Suppressor macrophage treated with lipopolysaccharide for 4 hours (primary cell): ENCODE measurements around the gene TOR1B.
"Not testable (repeated sequence)": the region's sequence is repeated elsewhere in the genome, so short reads cannot be mapped to it uniquely, and the experiment has no call there.

Source experiments
- DNase-seq: peaks from one replicate; pipeline ENCODE4 v3.0.0-alpha.2; 2020

Gene TOR1B

GRCh38 chr9:129776938-129777768, 25.8 kb upstream of the TOR1B start:
- DNase-seq: peak; percentile 100

DNA sequence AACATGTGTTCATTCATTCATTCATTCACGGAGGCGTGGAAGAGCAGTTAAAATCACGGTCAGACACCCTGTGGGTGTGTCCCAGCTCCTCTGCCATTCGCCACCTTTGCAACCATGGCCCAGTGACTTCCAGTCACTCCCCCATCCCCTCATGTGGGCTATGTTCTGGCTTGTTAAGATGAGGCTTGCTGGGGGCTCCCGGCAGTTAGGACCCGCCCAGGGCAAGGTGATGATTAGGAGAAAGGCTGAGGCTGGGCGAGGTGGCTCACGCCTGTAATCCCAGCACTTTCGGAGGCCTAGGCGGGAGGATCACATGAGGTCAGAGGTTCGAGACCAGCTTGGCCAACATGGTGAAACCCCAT, 25.2 kb upstream of the TOR1B start:
- no peak for DNase-seq

DNA sequence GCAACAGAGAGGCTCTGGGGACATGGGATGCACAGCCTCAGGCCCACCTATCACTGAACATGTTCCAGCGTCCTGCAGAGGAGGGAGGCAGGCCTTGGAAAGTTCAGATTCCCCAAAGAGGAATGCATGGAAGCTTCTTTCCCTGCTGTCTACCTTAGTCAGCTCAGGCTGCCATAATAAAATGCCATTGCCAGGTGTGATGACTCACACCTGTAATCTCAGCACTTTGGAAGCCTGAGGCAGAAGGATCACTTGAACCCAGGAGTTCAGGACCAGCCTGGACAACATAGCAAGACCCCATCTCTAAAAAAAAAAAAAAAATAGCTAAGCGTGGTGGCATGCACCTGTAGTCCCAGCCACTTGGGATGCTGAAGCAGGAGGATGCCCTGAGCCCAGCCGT, 24.5 kb upstream of the TOR1B start:
- DNase-seq: no peak

DNA sequence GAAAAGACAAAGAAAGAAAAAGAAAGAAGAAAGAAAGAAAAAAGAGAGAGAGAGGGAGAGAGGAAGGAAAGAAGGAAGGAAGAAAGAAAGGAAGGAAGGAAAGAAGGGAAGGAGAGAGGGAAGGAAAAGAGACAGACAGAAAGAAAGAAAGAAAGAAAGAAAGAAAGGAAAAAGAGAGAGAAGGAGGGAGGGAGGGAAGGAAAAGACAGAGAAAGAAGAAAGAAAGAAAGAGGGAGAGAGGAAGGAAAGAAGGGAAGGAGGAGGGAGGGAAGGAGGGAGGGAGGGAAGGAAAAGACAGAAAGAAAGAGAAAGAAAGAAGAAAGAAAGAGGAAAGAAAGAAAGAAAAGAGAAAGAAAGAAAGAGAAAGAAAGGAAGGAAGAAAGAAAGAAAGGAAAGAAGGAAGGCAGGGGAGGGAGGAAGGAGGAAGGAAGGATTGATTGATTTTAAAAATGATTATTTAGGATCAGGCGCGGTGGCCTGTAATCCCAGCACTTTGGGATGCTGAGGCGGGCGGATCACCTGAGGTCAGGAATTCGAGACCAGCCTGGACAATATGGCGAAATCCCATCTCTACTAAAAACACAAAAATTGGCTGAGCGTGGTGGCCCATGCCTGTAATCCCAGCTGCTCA, 23.3 kb upstream of the TOR1B start:
- no peak for DNase-seq

GRCh38 chr9:129781131-129781530, 21.9 kb upstream of the TOR1B start:
- DNase-seq: peak; percentile 48

DNA sequence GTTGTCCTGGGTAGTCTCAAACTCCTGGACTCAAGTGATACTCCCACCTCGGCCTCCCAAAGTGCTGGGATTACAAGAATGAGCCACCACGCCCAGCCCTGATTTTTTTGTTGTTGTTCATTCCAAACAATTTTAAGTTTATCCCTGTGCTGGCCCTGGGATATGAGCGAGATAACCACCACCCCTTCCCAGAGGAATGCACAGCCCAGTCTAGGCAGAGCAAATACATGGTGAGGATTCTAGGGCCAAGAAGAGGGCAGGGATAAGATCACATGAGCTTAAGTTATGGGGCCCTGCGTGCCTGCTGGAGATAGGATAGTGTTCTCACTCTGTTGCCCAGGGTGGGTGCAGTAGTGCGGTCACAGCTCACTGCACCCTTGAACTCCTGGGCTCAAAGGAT, 21.0 kb upstream of the TOR1B start:
- DNase-seq: no peak

GRCh38 chr9:129783516-129784361, 19.2 kb upstream of the TOR1B start:
- DNase-seq: peak; percentile 91

- DNase-seq: not testable (repeated sequence)
Observed at GRCh38 chr9:129784970-129785369, 18.0 kb upstream of the TOR1B start.

GRCh38 chr9:129785866-129786265, 17.1 kb upstream of the TOR1B start:
- DNase-seq: no peak

GRCh38 chr9:129786481-129786880, 16.5 kb upstream of the TOR1B start:
- no peak for DNase-seq

GRCh38 chr9:129794549-129794948, 8.4 kb upstream of the TOR1B start:
- DNase-seq: no peak

DNA sequence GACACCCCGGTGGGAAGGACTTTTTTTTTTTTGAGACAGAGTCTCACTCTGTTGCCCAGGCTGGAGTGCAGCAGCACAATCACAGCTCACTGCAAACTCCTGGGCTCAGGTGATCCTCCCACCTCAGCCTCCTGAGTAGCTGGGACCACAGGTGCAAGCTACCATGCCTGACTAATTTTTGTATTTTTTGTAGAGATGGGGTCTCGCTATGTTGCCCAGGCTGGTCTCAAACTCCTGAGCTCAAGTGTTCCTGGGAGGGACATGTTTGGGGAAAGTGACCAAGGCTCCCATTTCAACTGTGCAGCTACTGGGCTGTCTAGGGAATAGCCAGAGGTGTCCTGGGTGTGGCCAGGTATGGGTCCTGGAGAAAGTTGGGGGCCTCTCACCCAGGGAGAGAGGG, 7.0 kb upstream of the TOR1B start:
- DNase-seq: not testable (repeated sequence)

GRCh38 chr9:129798973-129799372, 4.0 kb upstream of the TOR1B start:
- no peak for DNase-seq

- DNase-seq: no peak
Observed at GRCh38 chr9:129801504-129801903, 1.5 kb upstream of the TOR1B start.

GRCh38 chr9:129803676-129804060, 684 bp downstream of the TOR1B start:
- DNase-seq: no peak

- DNase-seq: peak; percentile 77
Observed at GRCh38 chr9:129806061-129806460, 3.1 kb downstream of the TOR1B start.

GRCh38 chr9:129809346-129809745, 6.4 kb downstream of the TOR1B start:
- no peak for DNase-seq

GRCh38 chr9:129810116-129810515, 7.1 kb downstream of the TOR1B start:
- DNase-seq: no peak

DNA sequence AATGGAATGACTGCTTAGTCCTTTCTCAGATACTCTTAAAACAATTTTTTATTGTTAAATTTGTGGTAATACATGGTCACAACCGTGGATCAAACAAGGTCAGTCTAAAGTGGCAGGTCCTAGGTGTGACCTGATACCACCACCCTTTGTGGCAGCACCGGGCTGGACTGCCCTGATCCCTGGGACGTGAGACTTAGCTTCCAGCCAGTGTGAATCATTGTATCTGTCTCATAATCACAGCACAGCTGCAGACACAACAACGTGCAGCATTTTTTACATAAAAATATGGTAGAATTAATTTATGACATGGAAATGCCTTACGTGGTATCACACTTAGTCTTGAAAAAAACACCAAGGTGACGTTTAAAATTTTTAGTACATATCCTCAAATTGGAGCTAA, 7.8 kb downstream of the TOR1B start:
- no peak for DNase-seq

GRCh38 chr9:129811967-129812363, 9.0 kb downstream of the TOR1B start:
- no peak for DNase-seq

- no peak for DNase-seq
Observed at GRCh38 chr9:129812385-129812784, 9.4 kb downstream of the TOR1B start.

GRCh38 chr9:129813661-129814060, 10.7 kb downstream of the TOR1B start:
- DNase-seq: no peak

GRCh38 chr9:129814432-129815223, 11.6 kb downstream of the TOR1B start:
- DNase-seq: no peak
